Myocyte (in vitro differentiated cells): Measurements from ENCODE around the gene NCAPD2. TPM values are rescaled to one million over a fixed set of nuclear protein-coding genes. Genes with fewer than 3 reads are reported as not detected.
"Not testable (repeated sequence)": the region's sequence is repeated elsewhere in the genome, so short reads cannot be mapped to it uniquely, and the experiment has no call there.

Source experiments
- DNase-seq: peaks from one replicate; pipeline ENCODE4 v3.0.0-alpha.2; 2012; ENCODE audit warnings: low read depth
- total RNA-seq: library from RNA; depleted of rRNA; stranded (reverse); fragments of >200 nt; gene quantifications from 2 replicates; pipeline ENCODE4 v1.2.3, GENCODE V29; 2014

NCAPD2 gene
- total RNA-seq, 1 donor from 2014 or later = 40.4 TPM

DNA sequence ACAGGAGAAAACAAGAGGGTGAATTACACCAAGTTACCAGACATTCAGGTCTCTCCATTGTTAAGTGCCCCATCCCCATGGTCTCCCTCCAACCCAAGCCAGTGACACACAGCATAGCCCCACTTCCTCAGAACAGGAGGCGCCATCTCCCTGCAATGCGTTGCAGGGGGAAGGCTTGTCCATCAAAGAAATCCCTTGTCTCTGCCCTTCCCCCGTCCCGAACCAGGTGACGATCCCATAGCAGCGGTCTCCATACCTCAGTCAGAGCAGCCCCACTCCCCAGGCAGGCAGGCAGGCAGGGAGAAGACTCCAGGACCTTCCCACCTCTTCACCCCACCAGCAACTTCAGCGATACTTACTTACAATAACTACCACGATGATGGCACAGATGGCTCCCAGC lies 29.4 kb upstream of the NCAPD2 start:
- DNase-seq = no peak

DNA sequence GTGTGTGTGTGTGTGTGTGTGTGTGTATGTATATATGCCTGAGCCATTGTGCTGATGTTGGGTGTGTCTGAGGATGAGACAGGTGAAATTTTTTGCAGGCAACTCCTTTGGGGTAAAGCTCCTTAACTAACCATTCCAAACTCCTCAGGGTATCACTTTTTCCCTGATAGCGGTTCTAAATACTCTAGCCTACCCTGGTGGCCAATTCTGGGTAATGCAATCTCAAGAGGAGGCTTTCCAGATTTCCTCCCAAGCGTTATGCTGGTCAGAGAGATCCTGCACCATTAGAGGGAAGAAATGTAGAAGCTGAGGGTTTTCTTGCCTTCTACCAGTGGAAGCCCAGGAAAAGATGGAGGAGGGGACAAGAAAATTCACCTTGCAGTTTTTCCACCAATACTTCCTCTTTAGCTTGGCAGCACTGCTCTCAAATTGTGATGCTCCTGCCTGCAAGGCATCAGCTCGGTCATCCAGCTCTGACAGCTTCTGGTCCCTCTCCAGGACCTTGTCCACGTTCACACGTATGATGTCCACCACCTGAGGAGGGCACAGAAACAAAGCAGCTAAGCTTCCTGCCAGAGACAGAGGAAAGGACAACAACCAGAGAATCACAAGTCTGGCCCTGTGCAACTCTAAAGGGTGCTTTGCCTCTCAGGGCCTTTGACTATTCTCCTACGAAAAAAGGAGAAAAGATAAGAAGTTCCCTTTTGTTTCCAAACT lies 28.3 kb upstream of the NCAPD2 start:
- peak; percentile 81 for DNase-seq

GRCh38 chr12:6466184-6466573 lies 27.7 kb upstream of the NCAPD2 start:
- no peak for DNase-seq

DNA sequence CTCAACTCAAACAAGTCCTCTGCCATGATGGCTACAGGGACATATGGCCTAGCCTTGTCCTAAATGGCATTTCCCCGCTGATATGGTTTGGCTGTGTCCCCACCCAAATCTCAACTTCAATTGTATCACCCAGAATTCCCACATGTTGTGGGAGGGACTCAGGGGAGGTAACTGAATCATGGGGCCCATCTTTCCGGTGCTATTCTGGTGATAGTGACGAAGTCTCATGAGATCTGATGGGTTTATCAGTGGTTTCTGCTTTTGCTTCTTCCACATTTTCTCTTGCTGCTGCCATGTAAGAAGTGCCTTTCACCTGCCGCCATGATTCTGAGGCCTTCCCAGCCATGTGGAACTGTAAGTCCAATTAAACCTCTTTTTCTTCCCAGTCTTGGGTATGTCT lies 27.2 kb upstream of the NCAPD2 start:
- not testable (repeated sequence) for DNase-seq

DNA sequence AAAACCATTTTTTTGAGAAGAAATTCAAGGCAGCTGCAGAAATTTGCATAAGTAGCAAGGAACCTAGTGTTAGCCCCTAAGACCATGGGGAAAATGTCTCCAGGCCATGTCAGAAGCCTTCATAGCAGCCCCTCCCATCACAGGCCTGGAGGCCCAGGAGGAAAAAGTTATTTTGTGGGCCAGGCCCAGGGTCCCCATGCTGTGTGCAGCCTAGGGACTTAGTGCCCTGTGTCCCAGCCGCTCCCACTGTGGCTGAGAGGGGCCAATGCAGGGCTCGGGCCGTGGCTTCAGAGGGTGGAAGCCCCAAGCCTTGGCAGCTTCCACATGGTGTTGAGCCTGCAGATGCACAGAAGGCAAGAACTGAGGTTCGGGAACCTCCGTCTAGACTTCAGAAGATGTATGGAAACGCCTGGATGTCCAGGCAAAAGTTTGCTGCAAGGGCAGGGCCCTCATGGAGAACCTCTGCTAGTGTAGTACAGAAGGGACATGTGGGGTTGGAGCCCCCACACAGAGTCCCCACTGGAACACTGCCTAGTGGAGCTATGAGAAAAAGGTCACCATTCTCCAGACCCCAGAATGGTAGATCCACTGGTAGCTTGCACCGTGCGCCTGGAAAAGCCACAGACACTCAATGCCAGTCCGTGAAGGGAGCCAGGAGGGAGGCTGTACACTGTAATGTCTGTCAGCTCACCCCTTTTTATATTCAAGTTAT lies 26.2 kb upstream of the NCAPD2 start:
- not testable (repeated sequence) for DNase-seq

- DNase-seq = no peak
Observed at GRCh38 chr12:6468283-6468575, 25.7 kb upstream of the NCAPD2 start.

DNA sequence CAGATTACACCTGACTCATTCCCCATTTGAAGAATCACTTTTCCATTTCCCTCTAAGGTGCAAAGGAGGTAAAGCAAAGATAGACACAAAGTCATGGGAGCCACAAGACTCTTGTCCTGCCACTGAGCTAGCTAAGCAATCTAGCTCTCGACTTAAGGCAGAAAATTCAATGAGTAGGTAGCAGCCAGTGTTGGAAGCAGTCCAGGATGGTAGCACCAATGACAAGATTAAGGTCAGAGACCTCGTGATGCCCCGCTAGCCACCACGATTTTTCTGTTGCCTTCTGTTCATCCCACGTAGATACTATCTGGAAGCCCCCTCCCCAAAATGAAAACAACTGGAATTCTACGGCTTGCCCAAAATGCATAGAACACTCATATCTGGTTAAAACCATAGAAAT lies 24.8 kb upstream of the NCAPD2 start:
- no peak for DNase-seq

- DNase-seq = peak; percentile 25
Observed at GRCh38 chr12:6469609-6470374, 24.1 kb upstream of the NCAPD2 start.

DNA sequence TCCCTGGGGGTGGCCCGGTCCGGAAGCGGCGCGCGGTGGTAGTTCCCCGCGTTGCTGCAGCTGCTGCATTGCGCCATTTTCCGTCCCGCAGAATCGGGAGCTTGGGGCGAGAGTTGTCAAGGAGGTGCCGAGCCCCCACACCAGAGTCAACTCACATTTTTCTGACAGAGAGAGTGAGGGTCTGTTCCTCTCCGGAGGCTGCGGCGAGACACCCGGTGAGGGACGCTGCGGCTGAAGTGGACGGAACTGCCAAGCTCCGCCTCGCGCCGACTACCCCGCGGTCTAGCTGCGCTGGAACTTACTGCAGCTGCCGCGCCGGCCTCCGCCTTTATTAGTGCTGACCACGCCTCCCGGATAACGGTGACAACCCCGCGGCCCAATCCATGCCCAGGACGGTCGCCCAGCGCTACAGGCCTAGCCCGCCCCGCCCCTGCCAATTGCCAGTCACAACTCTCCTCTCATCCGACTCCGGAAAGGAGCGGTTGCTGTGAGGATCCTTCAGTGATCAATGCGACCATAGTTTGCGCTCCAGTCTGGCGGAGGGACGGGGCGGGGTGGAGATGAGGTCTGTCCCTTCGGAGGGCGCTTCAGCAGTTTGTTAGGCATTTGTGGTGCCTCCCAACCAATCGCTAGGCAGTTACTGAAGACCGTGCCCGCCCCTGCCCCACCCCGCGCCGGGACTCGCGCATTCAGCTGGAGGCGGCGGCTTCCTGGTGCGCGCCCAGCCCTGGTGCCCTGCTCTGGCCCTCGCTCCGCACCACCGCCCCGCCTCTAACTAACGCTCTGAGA lies 23.3 kb upstream of the NCAPD2 start, which contains the start of gene VAMP1:
VAMP1 (minus strand) TSS at position 303 of the 789 bp plus-strand sequence; CDS start at position 157, 146 bp downstream.
- peak; percentile 97 for DNase-seq

DNA sequence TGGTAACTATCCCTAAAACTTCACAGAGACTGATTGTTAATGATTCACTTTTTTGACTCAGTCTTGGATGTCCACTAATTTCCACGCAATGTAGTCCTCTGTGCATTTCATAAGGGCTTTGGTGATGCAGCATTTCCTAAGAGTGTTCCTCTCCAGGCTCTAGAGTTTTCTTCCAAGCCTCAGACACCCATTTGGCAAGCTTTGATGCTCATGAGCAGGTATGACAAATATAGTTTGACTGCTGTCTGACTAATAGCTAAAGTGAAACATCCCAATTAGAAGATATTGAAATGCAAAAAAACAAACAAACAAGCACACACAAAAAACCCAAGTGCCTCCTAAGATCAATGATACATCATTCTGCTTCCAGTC lies 21.9 kb upstream of the NCAPD2 start:
- no peak for DNase-seq

DNA sequence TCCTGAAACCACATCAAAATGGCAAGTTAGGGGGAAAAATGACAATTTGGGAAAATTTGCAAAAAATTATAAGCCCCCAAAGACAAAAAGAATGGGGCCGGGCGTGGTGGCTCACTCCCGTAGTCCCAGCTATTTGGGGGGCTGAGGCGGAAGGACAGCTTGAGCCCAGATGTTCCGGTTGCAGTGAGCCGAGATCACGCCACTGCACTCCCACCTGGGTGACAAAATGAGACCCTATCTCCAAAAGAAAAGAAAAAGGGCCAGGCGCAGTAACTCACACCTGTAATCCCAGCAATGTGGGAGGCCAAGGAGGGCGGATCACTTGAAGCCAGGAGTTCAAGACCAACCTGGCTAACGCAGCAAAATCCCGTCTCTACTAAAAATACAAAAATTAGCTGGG lies 21.4 kb upstream of the NCAPD2 start:
- no peak for DNase-seq

GRCh38 chr12:6475233-6475975 lies 18.5 kb upstream of the NCAPD2 start:
- not testable (repeated sequence) for DNase-seq

- peak; percentile 73 for DNase-seq
Observed at GRCh38 chr12:6476489-6476888, 17.4 kb upstream of the NCAPD2 start.

- not testable (repeated sequence) for DNase-seq
Observed at GRCh38 chr12:6477601-6478377, 16.1 kb upstream of the NCAPD2 start.

GRCh38 chr12:6478416-6478815 lies 15.5 kb upstream of the NCAPD2 start:
- DNase-seq = no peak

- DNase-seq = no peak
Observed at GRCh38 chr12:6488240-6488639, 5.7 kb upstream of the NCAPD2 start.

GRCh38 chr12:6489449-6489848 lies 4.5 kb upstream of the NCAPD2 start:
- DNase-seq = no peak

GRCh38 chr12:6490673-6491072 lies 3.2 kb upstream of the NCAPD2 start:
- DNase-seq = not testable (repeated sequence)

DNA sequence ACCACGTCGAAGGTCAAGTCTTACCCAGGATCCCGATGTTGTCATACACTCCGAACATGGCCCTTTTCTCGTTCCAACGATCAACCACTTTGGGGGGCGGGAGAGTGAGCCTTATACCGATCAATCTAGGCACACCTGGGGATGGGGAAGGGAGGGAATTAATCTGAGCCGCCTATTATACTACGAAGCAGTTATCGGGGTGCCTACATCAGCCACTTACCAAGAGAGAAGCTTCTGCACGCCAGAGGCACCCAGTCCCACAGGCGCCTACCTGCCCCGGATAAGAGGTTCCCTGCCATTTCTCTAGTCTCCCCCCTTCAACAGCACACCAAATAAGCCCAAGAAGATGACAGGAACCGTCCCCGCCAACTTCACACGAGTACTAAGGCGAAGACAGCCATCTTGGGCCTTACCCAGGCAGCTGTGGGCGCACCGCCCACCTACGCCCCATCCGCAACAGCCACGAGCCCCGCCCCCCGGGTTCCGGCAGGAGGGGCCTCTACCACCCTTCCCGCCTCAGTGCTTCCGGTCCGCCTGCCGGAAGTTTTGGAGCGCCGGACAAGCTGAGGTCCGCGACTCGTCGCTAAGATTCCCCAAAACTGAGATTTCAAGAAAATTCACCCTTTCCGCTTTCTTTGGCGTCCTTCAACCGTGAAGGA lies 935 bp upstream of the NCAPD2 start, which contains the start of gene MRPL51:
MRPL51 (minus strand) TSS at position 425 of the 659 bp plus-strand sequence; CDS start at position 299, 126 bp downstream.
- DNase-seq = peak; percentile 96
